ENCODE results near the gene TAF7L.

TAF7L gene

GRCh38 chrX:101219116-101219863, 71.8 kb downstream of the TAF7L start, which contains the start of gene DRP2:
Gene DRP2 (plus strand): TSS chrX:101219786. CDS start chrX:101231648, 11,862 bp downstream.
- peak within 1 kb of the TSS; percentile 50 for H3K4me3 ChIP-seq (ENCODE audit: low read depth, low read length)
- DNase-seq: no peak
- H3K27me3 ChIP-seq (replicated peaks): no peaks in the 10 kb centered on the region
- in situ Hi-C loops (cut with HindIII; ENCODE audit: low pct_ligation_motif_present, low sequenced_read_pairs): no loop called here
- H3K36me3 ChIP-seq (replicated peaks): no peaks in the 10 kb centered on the region
- no peak for TF ChIP-seq CTCF (IDR thresholded peaks at IDR 0.05; ENCODE audit: low read depth, low read length, missing control alignments)
- H3K27ac ChIP-seq: peak within 1 kb of the TSS; percentile 68

All from brain microvascular endothelial cell (primary cell).